T-helper 2 cell treated with Interferon-gamma antibody and Interleukin-4, amounts not matched to agents 100 ng/mL and 5 ng/mL, for 36 hours (primary cell): ENCODE data around the gene BBS1. TPM values are rescaled to one million over a fixed set of nuclear protein-coding genes. Genes with fewer than 3 reads are reported as not detected.
"Not testable (repeated sequence)": the region's sequence is repeated elsewhere in the genome, so short reads cannot be mapped to it uniquely, and the experiment has no call there.

Experiments used
- intact Hi-C: fragments of 100-400 bp; cut with micrococcal nuclease; formaldehyde crosslinking; loops from one replicate; pipeline ENCODE4 v1.15.1; 2023
- total RNA-seq: library from RNA; stranded (reverse); gene quantifications from 2 replicates; pipeline ENCODE4 v1.2.3, GENCODE V29; 2022

BBS1 gene
- total RNA-seq, 1 donor from 2014 or later, result 18.2 TPM

DNA sequence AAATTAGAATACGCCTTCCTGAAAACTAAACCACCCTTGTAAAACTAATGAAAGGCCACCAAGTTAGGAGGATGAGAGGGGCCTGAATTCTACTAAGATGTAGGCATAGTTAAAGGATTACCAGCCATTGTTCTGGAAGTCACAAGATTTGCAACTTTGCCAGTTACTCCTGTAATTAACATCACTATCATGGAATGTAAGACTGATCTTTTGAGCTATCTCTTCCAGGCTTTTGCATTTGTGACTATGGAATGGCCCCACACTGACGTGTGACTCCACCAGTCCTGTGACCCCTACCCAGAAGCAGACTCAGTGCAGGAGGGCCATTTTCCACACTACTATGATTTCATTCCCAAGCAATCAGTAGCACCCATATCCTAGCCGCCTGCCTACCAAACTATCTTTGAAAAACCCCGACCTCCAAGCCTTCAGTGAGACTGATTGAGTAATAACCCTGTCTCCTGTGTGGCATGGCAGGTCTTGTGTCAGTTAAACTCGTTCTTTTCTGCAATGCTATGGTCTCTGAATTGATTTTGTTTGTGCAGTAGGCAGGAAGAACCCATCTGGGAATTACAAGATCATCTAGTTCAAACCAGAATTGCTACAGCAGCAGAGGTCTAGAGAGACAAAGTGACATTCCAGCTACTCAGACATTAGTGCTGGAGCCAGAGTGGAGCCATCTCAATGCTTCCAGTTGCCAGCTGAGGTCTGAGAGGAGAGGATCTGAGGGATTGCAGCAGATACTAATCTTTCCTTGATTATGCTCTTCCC, 59.8 kb downstream of the BBS1 start:
- intact Hi-C loops, result no loop called here

DNA sequence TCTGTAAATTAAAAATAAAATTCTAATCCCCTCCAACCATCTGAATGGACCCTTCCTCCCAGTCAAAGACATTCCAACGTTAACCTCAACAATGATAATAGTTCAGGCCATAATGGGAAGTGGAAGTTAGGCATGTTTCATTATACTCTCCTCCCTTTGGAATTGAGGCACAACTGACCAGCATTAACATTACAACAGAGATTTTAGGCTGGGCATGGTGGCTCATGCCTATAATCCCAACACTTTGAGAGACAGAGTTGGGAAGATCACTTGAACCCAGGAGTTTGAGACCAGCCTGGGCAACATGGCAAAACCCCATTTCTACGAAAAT, 60.4 kb downstream of the BBS1 start:
- intact Hi-C loops, result no loop called here

- intact Hi-C loops, result loop anchor here (1.0 to 5.0 kb wide), 2 partner anchors 14 to 38 kb away; partner anchors contain the start of genes CCDC87, CCS and RBM14
Measured at GRCh38 chr11:66579017-66579606, 68.7 kb downstream of the BBS1 start.

DNA sequence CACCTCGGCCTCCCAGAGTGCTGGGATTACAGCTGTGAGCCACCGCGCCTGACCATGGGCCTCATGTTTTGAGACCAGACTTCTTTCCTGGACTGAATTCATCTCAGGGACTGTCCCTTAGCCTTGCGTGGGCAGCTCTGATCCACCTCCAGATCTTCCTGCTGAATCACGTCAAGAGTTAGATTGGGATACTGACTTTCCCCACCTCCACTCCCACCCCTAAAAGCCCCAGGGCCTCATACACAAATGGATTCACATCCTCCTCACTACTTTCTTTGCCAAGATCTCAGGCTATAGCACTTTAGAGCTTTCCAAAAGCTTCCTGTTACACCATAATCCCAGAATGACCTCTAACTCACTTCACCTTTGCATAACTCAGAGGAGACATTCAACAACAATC, 70.4 kb downstream of the BBS1 start:
- intact Hi-C loops, result no loop called here

DNA sequence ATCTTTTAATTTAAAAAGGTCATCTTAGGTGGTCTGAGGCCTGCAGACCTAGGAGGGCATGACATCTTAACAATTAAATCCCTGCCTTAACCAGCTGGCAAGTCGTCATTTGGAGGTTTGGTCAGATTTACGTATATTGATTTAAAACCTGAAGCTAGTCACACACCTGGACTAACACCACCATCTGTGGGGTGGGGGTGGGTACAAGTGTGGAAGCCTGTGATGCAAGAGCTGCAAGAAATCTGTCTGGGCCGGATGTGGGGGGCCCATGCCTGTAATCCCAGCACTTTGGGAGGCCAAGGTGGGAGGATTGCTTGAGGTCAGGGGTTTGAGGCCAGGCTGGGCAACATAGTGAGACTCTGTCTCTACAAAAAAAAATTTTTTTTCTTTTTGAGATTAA, 70.8 kb downstream of the BBS1 start:
- intact Hi-C loops, result no loop called here

DNA sequence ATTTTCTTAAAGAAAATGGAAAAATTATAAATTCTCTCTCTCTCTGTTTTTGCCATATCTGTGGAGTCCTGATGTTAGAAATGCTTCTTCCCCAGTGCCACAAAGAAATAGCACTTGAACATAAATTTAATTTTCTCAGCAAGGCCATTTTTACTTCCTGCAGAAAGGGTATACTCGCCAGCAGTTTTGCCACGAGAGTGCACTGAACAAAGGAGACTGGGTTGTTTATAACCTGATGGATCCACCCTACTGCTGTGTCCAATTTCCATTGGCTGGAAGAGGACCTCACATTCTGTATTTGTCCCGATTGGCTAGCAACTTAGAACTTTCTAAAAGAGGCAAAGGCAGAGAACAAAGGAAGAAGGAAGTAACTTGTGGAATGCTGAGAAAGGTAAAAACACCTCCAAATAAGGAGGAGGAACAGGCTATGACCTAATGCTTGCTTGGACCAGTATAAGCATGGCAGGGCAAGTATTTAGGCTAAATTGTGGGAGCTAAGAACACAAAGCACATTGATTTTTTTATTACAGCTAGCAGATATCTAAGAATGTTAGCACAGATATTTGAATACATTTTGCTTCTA, 72.2 kb downstream of the BBS1 start:
- intact Hi-C loops, result not testable (repeated sequence)

Other genes with a start within 250 kb of the BBS1 start
- gene RAB1B, start 242.0 kb upstream of the BBS1 start, total RNA-seq, result 156 and 159 TPM in 2 replicates
- 1.5 and 1.6 TPM in 2 replicates for gene CNIH2, start 232.5 kb upstream of the BBS1 start, total RNA-seq
- 45.4 and 53.0 TPM in 2 replicates for gene YIF1A, start 221.5 kb upstream of the BBS1 start, total RNA-seq
- not detected in 2 replicates for gene TMEM151A, start 218.7 kb upstream of the BBS1 start, total RNA-seq
- gene CD248, start 193.6 kb upstream of the BBS1 start, total RNA-seq, result 0.09 and 0.18 TPM in 2 replicates
- gene RIN1, start 174.2 kb upstream of the BBS1 start, total RNA-seq, result 1.3 and 1.8 TPM in 2 replicates
- 42.5 and 44.9 TPM in 2 replicates for gene BRMS1, start 165.5 kb upstream of the BBS1 start, total RNA-seq
- 7.0 and 7.3 TPM in 2 replicates for gene B4GAT1, start 163.0 kb upstream of the BBS1 start, total RNA-seq
- 8.0 and 8.1 TPM in 2 replicates for gene SLC29A2, start 138.9 kb upstream of the BBS1 start, total RNA-seq
- 0.27 and 0.61 TPM in 2 replicates for gene NPAS4, start 89.6 kb upstream of the BBS1 start, total RNA-seq
- gene MRPL11, start 71.8 kb upstream of the BBS1 start, total RNA-seq, result 82.4 and 87.6 TPM in 2 replicates
- 8.3 and 8.8 TPM in 2 replicates for gene PELI3, start 43.7 kb upstream of the BBS1 start, total RNA-seq
- 87.0 and 89.6 TPM in 2 replicates for gene DPP3, start 30.2 kb upstream of the BBS1 start, total RNA-seq
- gene ZDHHC24, start 35.4 kb downstream of the BBS1 start, total RNA-seq, result 12.5 and 13.6 TPM in 2 replicates
- gene ACTN3, start 36.3 kb downstream of the BBS1 start, total RNA-seq, result 0.05 TPM in 2 replicates
- gene CTSF, start 58.0 kb downstream of the BBS1 start, total RNA-seq, result 0.77 and 1.4 TPM in 2 replicates
- gene CCDC87, start 82.4 kb downstream of the BBS1 start, total RNA-seq, result 0.07 and 0.11 TPM in 2 replicates
- 29.1 and 34.4 TPM in 2 replicates for gene CCS, start 82.5 kb downstream of the BBS1 start, total RNA-seq
- gene RBM14, start 106.0 kb downstream of the BBS1 start, total RNA-seq, result 177 and 178 TPM in 2 replicates
- gene RBM4, start 128.1 kb downstream of the BBS1 start, total RNA-seq, result 123 and 131 TPM in 2 replicates
- gene RBM4B, start 167.3 kb downstream of the BBS1 start, total RNA-seq, result 20.2 and 20.5 TPM in 2 replicates
- gene SPTBN2, start 218.6 kb downstream of the BBS1 start, total RNA-seq, result 0.61 and 0.80 TPM in 2 replicates